ENCODE results near the gene TRABD2B. TPM values are rescaled to one million over a fixed set of nuclear protein-coding genes. Genes with fewer than 3 reads are reported as not detected.

Gene TRABD2B
- total and polyA plus RNA-seq, 2 of the 13 experiments (the other 11 are each of a cell fraction or from before 2014, with no cell fraction given): 0.04 TPM; not detected in 1

GRCh38 chr1:47725992-47726855 is 271.0 kb downstream of the TRABD2B start (continued):
- no peak for TF ChIP-seq ZBTB10 (CRISPR knock-in tag; IDR thresholded peaks at IDR 0.05; ENCODE audit: borderline replicate concordance)
- peak; percentile 58; the same call in 1 of the 2 replicates for TF ChIP-seq KDM2A (CRISPR knock-in tag; IDR thresholded peaks at IDR 0.05; ENCODE audit: borderline replicate concordance, low read depth)
- no peak for TF ChIP-seq YY1 (IDR thresholded peaks at IDR 0.05; ENCODE audit: insufficient read depth, insufficient replicate concordance, low read depth, low read length)
- no peak for TF ChIP-seq ATF1 (CRISPR knock-in tag; IDR thresholded peaks at IDR 0.05)

GRCh38 chr1:47725511-47725991 is 271.6 kb downstream of the TRABD2B start:
- H4K20me1 ChIP-seq (ENCODE audit: insufficient read depth, low read length): peaks cover 2% of the 10 kb centered on the region; the same call in 1 of the 2 replicates
- H2AFZ ChIP-seq (ENCODE audit: low read length): no peak overlapping the region
- TF ChIP-seq ZNF34 (CRISPR knock-in tag; IDR thresholded peaks at IDR 0.05; ENCODE audit: borderline replicate concordance) (0 out of 2 replicates have a peak, but pooled peaks have one; percentile 55), ZNF615 (CRISPR knock-in tag; IDR thresholded peaks at IDR 0.05; ENCODE audit: borderline replicate concordance) (no peak), ZNF512 (CRISPR knock-in tag; IDR thresholded peaks at IDR 0.05) (no peak), MEIS2 (CRISPR knock-in tag; IDR thresholded peaks at IDR 0.05) (no peak), TEF (CRISPR knock-in tag; IDR thresholded peaks at IDR 0.05) (no peak)
- CTCF ChIA-PET (ENCODE audit: low intra/inter-chr PET ratio, low total read pairs): interaction anchor here (1.1 to 1.5 kb wide), 4 partner anchors 198 to 337 kb away, joined by 3 to 7 read pairs (median 6); no protein-coding TSS in a partner anchor
- DNase-seq (ENCODE audit: low spot score) (no peak), ATAC-seq (peak; percentile 54), FAIRE-seq (no peak)
- no TSS peak for BruUV-seq (replicated peaks)
- H3K36me3 ChIP-seq (replicated peaks in 1 of 2; ENCODE audit: control insufficient read depth in 1 of 2, insufficient read depth in 2 of 2, low read length in 2 of 2): no peaks in the 10 kb centered on the region
- H3K9ac ChIP-seq (ENCODE audit: insufficient read depth, low read depth, low read length): no peak overlapping the region
- intact Hi-C loops (cut with micrococcal nuclease; ENCODE audit: unreplicated experiment): loop anchor here (5.0 kb wide), 2 partner anchors 273 to 338 kb away; no protein-coding TSS in a partner anchor
- no peaks in the 10 kb centered on the region for H3K9me3 ChIP-seq (ENCODE audit: low read length)
- no peaks in the 10 kb centered on the region for H3K79me2 ChIP-seq (ENCODE audit: insufficient read depth, low read length)
- H3K4me3 ChIP-seq (replicated peaks in 1 of 3; ENCODE audit: insufficient read depth in 1 of 3, low read depth in 2 of 3, low read length in 3 of 3): peak overlapping the region in 1 of 3 experiments; percentile 46; a peak in 2 of 6 replicates
- POLR2A ChIA-PET: no interaction called here
- 21% methylated on average over 2 of the region's 13 CpGs for WGBS (ENCODE audit: low lambda C conversion rate)
- in situ Hi-C loops (cut with HindIII; ENCODE audit: extremely low pct_ligation_motif_present, low pct_unique_long_range_greater_than_20kb): no loop called here
- no peak overlapping the region for H3K27ac ChIP-seq (ENCODE audit: extremely low read length, insufficient read depth, low read length)
- peaks cover 17% of the 10 kb centered on the region; the same call in 1 of the 2 replicates for H3K4me1 ChIP-seq (ENCODE audit: insufficient read depth, low read length)
- H3K27me3 ChIP-seq (ENCODE audit: control insufficient read depth in 1 of 2, insufficient read depth in 2 of 2, low read length in 2 of 2): peaks cover 7 to 62% of the 10 kb centered on the region in 2 experiments; a peak in 4 of 5 replicates
- peak overlapping the region; percentile 50; the same call in 1 of the 2 replicates for H3K4me2 ChIP-seq (ENCODE audit: low read depth, low read length)
